ENCODE data around the gene MED12L.

GRCh38 chr3:151400341-151400740 lies 314.9 kb downstream of the MED12L start:
- no peak for TF ChIP-seq CTCF (IDR thresholded peaks at IDR 0.05)
- TF ChIP-seq EP300 (IDR thresholded peaks at IDR 0.05): no peak
- TF ChIP-seq POLR2A (IDR thresholded peaks at IDR 0.05): no peak

Data from gastroesophageal sphincter (tissue), 3 donors.